ENCODE measurements around the gene THSD4. TPM values are rescaled to one million over a fixed set of nuclear protein-coding genes. Genes with fewer than 3 reads are reported as not detected.
A peak's percentile ranks its signal among the peaks of the same experiment; 100 is the strongest.

Gene THSD4
- total and polyA plus RNA-seq, 9 of the 15 experiments (the other 6 are each of a cell fraction or from before 2014, with no cell fraction given), result 0.04 TPM; not detected in 5

- Histone ChIP-seq H3K36me3 (ENCODE audit: control insufficient read depth, insufficient read depth, low read length) (no peaks in the 10 kb centered on the region), H3K9ac (ENCODE audit: insufficient read depth in 1 of 2, low read depth in 2 of 2, low read length in 2 of 2) (no peak overlapping the region), H4K20me1 (replicated peaks; ENCODE audit: control insufficient read depth, insufficient read depth, low read length) (no peaks in the 10 kb centered on the region), H3K9me1 (ENCODE audit: control insufficient read depth, insufficient read depth, low read length) (no peaks in the 10 kb centered on the region), H3K27ac (ENCODE audit: extremely low read depth, low read depth, low read length) (no peak overlapping the region), H3K4me1 (replicated peaks in 1 of 2; ENCODE audit: control insufficient read depth in 2 of 2, insufficient read depth in 2 of 2, low read length in 2 of 2) (no peaks in the 10 kb centered on the region), H3K79me2 (ENCODE audit: control insufficient read depth, insufficient read depth, low read length) (no peaks in the 10 kb centered on the region), H3K9me3 (replicated peaks; ENCODE audit: control insufficient read depth, insufficient read depth, low read depth, low read length) (no peaks in the 10 kb centered on the region), H3K27me3 (ENCODE audit: control insufficient read depth in 2 of 2, insufficient read depth in 2 of 2, low read length in 2 of 2) (no peaks in the 10 kb centered on the region), H2AFZ (ENCODE audit: low read depth, low read length) (no peak overlapping the region), H3K4me2 (ENCODE audit: insufficient read depth, low read length) (no peak overlapping the region), H3K4me3 (no peak overlapping the region)
- CTCF ChIA-PET (ENCODE audit: low intra/inter-chr PET ratio), result no interaction called here
- ATAC-seq (no peak), FAIRE-seq (no peak), DNase-seq (ENCODE audit: extremely low read depth in 1 of 4, low spot score in 3 of 4) (peak in 3 of 4 experiments; percentile 8 to 13 (median 11))
- TF ChIP-seq NFYB (IDR thresholded peaks at IDR 0.05; ENCODE audit: extremely low read depth, insufficient read length), result peak; percentile 62
- peak; percentile 71 for TF ChIP-seq USF2 (CRISPR knock-in tag; IDR thresholded peaks at IDR 0.05)
- TF ChIP-seq ZEB2 (IDR thresholded peaks at IDR 0.05), result no peak
- peak; percentile 17; the same call in 1 of the 2 replicates for TF ChIP-seq TFE3 (CRISPR knock-in tag; IDR thresholded peaks at IDR 0.05)
- TF ChIP-seq RAD51 (IDR thresholded peaks at IDR 0.05; ENCODE audit: borderline replicate concordance, low read depth), result peak; percentile 42; the same call in 1 of the 2 replicates
- WGBS (ENCODE audit: insufficient coverage, low coverage, missing lambda C conversion rate), result 0% methylated on average over 6 of the region's 6 CpGs
- intact Hi-C loops (cut with micrococcal nuclease), result no loop called here
- POLR2A ChIA-PET, result no interaction called here
- in situ Hi-C loops (cut with MboI), result no loop called here
- BruUV-seq (replicated peaks), result no TSS peak
Observed at GRCh38 chr15:71480556-71480955, 365.3 kb downstream of the THSD4 start.
